Right lobe of liver (tissue), 6 donors: ENCODE data around the gene MOXD1. TPM values are rescaled to one million over a fixed set of nuclear protein-coding genes. Genes with fewer than 3 reads are reported as not detected.

ENCODE experiments used
- ATAC-seq, 4 donors: fragments of 200-7000 bp; cut with Tn5 transposase; one replicate each; pipeline ENCODE4 v1.9.1; 2020; ENCODE audit warnings: mild to moderate bottlenecking in 4 of 4, moderate library complexity in 4 of 4
- DNase-seq, 3 donors: peaks; one replicate each; pipeline ENCODE4 v3.0.0-alpha.2; 2020
- H3K27ac ChIP-seq, 3 donors: fragments of 200-600 bp; one replicate each; pipeline ENCODE4 v1.8.0; 2022
- H3K27me3 ChIP-seq, 2 donors: fragments of 200-600 bp; one replicate each; pipeline ENCODE4 v1.8.0; 2022
- H3K36me3 ChIP-seq, 4 donors: fragments of 200-600 bp; sonication (generic) in 1 of 4; one replicate each; pipeline versions ENCODE4 v1.5.1 to v1.8.0; 2017 to 2022; ENCODE audit warnings: control low read depth in 1 of 4
- H3K4me1 ChIP-seq, 4 donors: fragments of 200-600 bp; sonication (generic) in 1 of 4; one replicate each; pipeline versions ENCODE4 v1.5.1 to v1.8.0; 2017 to 2022; ENCODE audit warnings: control low read depth in 1 of 4
- H3K4me3 ChIP-seq, 3 donors: fragments of 200-600 bp; one replicate each; pipeline ENCODE4 v1.8.0; 2022
- H3K9me3 ChIP-seq, 4 donors: fragments of 200-600 bp; sonication (generic) in 1 of 4; one replicate each; pipeline versions ENCODE4 v1.5.1 to v1.8.0; 2017 to 2022; ENCODE audit warnings: control low read depth in 1 of 4
- CTCF ChIP-seq, 4 donors: fragments of 200-600 bp in 3 of 4; fragments of 450-650 bp in 1 of 4; IDR thresholded peaks; one replicate each; pipeline versions ENCODE4 v1.5.1 to v1.8.0; 2016 to 2022; ENCODE audit warnings: antibody characterized with exemption in 4 of 4, mild to moderate bottlenecking in 2 of 4
- POLR2A ChIP-seq: fragments of 450-650 bp; IDR thresholded peaks from one replicate; pipeline ENCODE4 v1.6.1; 2017; ENCODE audit warnings: antibody characterized with exemption, mild to moderate bottlenecking
- WGBS: methylation state at CpG from one replicate; pipeline ENCODE4 v1.1.6; 2018; ENCODE audit warnings: low coverage, low lambda C conversion rate; ENCODE audit not compliant: insufficient coverage; ENCODE audit errors: missing lambda C conversion rate; 5-methylcytosine and 5-hydroxymethylcytosine counted together
- intact Hi-C, 2 donors: fragments of 100-400 bp; cut with DNase I; formaldehyde crosslinking; loops; one replicate each; pipeline versions ENCODE4 v1.11.2 to v1.14.1; 2022
- total RNA-seq, 6 experiments: library from RNA; depleted of rRNA in 2 of 6; stranded (reverse); fragments of >200 nt in 2 of 6; fragmentation: NEBNext Ultra II Directional in 3 of 6; extraction: Animal tissue kit (Norgen Biotek cat#: 25700) in 3 of 6; gene quantifications; one replicate each; pipeline versions ENCODE4 v1.1.0 to v1.2.4, GENCODE V29; 2016 to 2023
- donor health status: DM: no; HTN: yes; CAD: no.
- donor health status: DM: no; HTN: no; CAD: no.
- donor health status: DM: no; HTN: no; CAD: no.
- donor health status: DM: no; HTN: yes; CAD: no.
- donor health status: DM: no; HTN: yes; CAD: no.

MOXD1 gene
- total RNA-seq, 6 experiments from 2014 or later = 0.24 to 2.3 (median 1.0) TPM; not detected in 1

DNA sequence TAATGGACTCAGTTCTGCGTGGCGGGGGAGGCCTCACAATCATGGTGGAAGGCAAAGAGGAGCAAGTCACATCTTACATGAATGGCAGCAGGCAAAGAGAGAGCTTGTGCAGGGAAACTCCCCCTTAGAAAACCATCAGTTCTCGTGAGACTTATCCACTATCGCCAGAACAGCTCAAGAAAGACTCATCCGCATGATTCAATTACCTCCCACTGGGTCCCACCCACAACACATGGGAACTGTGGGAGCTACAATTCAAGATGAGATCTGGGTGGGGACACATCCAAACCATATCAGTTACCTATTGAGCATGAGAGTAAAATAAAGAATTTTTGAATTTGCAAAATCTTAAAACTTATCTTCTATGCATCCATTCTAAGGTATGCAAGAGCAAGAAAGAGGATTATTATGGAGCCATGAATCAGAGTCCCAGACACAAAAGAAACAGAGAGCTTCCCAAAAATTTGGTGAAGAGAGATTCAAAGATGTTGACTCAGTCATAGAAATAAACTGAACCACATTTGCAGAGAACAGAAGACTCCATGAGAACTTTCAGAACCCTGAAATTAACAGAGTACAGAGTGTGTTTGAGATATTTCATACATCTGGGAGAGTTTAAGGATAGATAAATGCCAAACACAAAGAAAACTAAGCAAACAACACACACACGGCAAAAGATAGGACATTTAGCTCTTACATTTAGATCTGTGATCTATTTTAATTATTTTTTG is 17.1 kb upstream of the MOXD1 start:
- Histone ChIP-seq H3K36me3 (no peaks in the 10 kb centered on the region), H3K4me3 (no peak overlapping the region), H3K4me1 (no peaks in the 10 kb centered on the region), H3K27me3 (no peaks in the 10 kb centered on the region), H3K27ac (no peak overlapping the region), H3K9me3 (no peaks in the 10 kb centered on the region)
- intact Hi-C loops = no loop called here
- WGBS = 56% methylated on average over 6 of the region's 6 CpGs
- no peak for DNase-seq
- ATAC-seq = no peak
- TF ChIP-seq POLR2A = no peak
- no peak for TF ChIP-seq CTCF (IDR thresholded peaks at IDR 0.05)

GRCh38 chr6:132414761-132415160 is 13.5 kb upstream of the MOXD1 start:
- ATAC-seq (no peak), DNase-seq (no peak)
- no peaks in the 10 kb centered on the region for H3K4me1 ChIP-seq
- 80% methylated on average over 2 of the region's 5 CpGs for WGBS
- no peak overlapping the region for H3K4me3 ChIP-seq
- no peaks in the 10 kb centered on the region for H3K9me3 ChIP-seq
- intact Hi-C loops = no loop called here
- H3K27ac ChIP-seq = no peak overlapping the region
- H3K27me3 ChIP-seq = no peaks in the 10 kb centered on the region
- TF ChIP-seq CTCF (IDR thresholded peaks at IDR 0.05) (no peak), POLR2A (no peak)
- H3K36me3 ChIP-seq = no peaks in the 10 kb centered on the region

DNA sequence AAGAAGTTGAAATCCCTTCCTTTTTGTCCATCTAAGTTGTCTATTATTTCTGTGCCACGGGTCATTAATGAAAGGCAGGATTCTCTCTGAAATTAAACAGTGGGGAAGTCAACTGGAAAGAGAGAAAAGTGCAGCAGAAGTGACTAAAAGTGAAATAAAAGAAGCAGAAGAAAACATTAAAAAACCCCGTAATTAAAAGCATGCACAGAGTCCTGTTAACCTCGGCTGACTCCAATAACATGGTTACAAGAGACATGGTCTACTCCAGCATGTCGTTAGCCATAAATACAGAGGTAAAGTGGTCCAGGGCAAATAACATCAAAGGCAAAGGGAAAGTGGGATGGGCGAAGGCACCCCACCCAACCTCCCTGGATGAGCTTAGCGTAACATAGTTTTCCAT is 13.0 kb upstream of the MOXD1 start:
- ATAC-seq = no peak
- no peak for TF ChIP-seq POLR2A
- no peak for TF ChIP-seq CTCF (IDR thresholded peaks at IDR 0.05)

DNA sequence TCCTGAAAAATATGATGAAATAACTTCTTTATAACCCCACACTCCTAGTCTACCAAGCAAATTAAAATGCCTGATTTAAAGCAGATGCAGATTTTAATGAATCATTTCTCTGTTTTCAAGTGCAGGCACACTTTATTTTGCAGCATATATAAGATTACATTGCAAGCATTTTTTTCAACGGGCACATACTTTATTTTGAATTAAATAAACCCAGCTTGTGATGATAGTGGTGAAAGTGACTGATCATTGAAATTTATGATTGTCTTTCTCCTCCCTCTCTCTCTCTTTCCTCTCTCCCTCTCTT is 12.2 kb upstream of the MOXD1 start:
- no peaks in the 10 kb centered on the region for H3K36me3 ChIP-seq
- WGBS = 26% methylated on average over 1 of the region's 1 CpG

More for the DNA sequence above, 13.0 kb upstream of the MOXD1 start:
- Histone ChIP-seq H3K27ac (no peak overlapping the region), H3K27me3 (no peaks in the 10 kb centered on the region), H3K36me3 (no peaks in the 10 kb centered on the region), H3K4me1 (no peaks in the 10 kb centered on the region), H3K4me3 (no peak overlapping the region), H3K9me3 (no peaks in the 10 kb centered on the region)
- WGBS = 64% methylated on average over 5 of the region's 6 CpGs
- no peak for DNase-seq
- intact Hi-C loops = no loop called here

More for the DNA sequence above, 12.2 kb upstream of the MOXD1 start:
- intact Hi-C loops = no loop called here
- DNase-seq (no peak), ATAC-seq (no peak)
- no peak for TF ChIP-seq CTCF (IDR thresholded peaks at IDR 0.05)
- TF ChIP-seq POLR2A = no peak
- Histone ChIP-seq H3K4me1 (no peaks in the 10 kb centered on the region), H3K4me3 (no peak overlapping the region), H3K9me3 (no peaks in the 10 kb centered on the region), H3K27ac (no peak overlapping the region), H3K27me3 (no peaks in the 10 kb centered on the region)
